Cardiac muscle cell (in vitro differentiated cells and primary cell): ENCODE measurements around the gene CHIT1. TPM values are rescaled to one million over a fixed set of nuclear protein-coding genes. Genes with fewer than 3 reads are reported as not detected.

Experiments
- DNase-seq, 2 donors: peaks; one replicate each; pipeline versions ENCODE4 v3.0.0 to v3.0.0-alpha.2; 2010 to 2017; ENCODE audit warnings: low read depth in 1 of 2, low spot score in 1 of 2
- H3K27ac ChIP-seq: fragments of 200-600 bp; sonication (generic); 2 replicates; pipeline ENCODE4 v1.5.1; 2016
- H3K27me3 ChIP-seq: fragments of 200-600 bp; sonication (generic); 2 replicates; pipeline ENCODE4 v1.6.0; 2016; ENCODE audit warnings: control low read depth
- H3K36me3 ChIP-seq: fragments of 200-600 bp; sonication (generic); 2 replicates; pipeline ENCODE4 v1.5.1; 2016; ENCODE audit warnings: control low read depth
- H3K4me1 ChIP-seq: fragments of 200-600 bp; sonication (generic); 2 replicates; pipeline ENCODE4 v1.8.1; 2017; ENCODE audit warnings: low read depth, mild to moderate bottlenecking, mixed run types
- H3K4me3 ChIP-seq: fragments of 200-600 bp; sonication (generic); 2 replicates; pipeline ENCODE4 v1.5.1; 2016; ENCODE audit warnings: mild to moderate bottlenecking
- H3K9me3 ChIP-seq: fragments of 200-600 bp; sonication (generic); 2 replicates; pipeline ENCODE4 v1.5.1; 2017; ENCODE audit warnings: low read depth, mild to moderate bottlenecking, control low read depth
- CTCF ChIP-seq: IDR thresholded peaks from 2 replicates; pipeline ENCODE4 v1.5.1; 2012; ENCODE audit warnings: low read depth, mild to moderate bottlenecking, low read length
- polyA plus RNA-seq: library from polyadenylated mRNA; unstranded; fragments of >200 nt; fragmentation: Nextera tagmentation; extraction: Ambion mirVana; gene quantifications from 2 replicates; pipeline ENCODE4 v1.2.1, GENCODE V29; 2016
- total RNA-seq: library from RNA; depleted of rRNA; stranded (reverse); fragments of >200 nt; gene quantifications from 2 replicates; pipeline ENCODE4 v1.2.3, GENCODE V29; 2016

Gene CHIT1
- total and polyA plus RNA-seq, 2 experiments from 2014 or later: 0.03 TPM; not detected in 1

GRCh38 chr1:203174324-203174985 is 55.0 kb downstream of the CHIT1 start:
- no peaks in the 10 kb centered on the region for H3K9me3 ChIP-seq
- H3K27me3 ChIP-seq: no peaks in the 10 kb centered on the region
- H3K4me3 ChIP-seq: no peak overlapping the region
- H3K4me1 ChIP-seq: peaks cover 21% of the 10 kb centered on the region
- no peak for DNase-seq
- TF ChIP-seq CTCF: no peak
- no peaks in the 10 kb centered on the region for H3K36me3 ChIP-seq
- no peak overlapping the region for H3K27ac ChIP-seq

- Histone ChIP-seq H3K36me3 (no peaks in the 10 kb centered on the region), H3K27me3 (no peaks in the 10 kb centered on the region), H3K4me3 (no peak overlapping the region), H3K4me1 (peaks cover 21% of the 10 kb centered on the region), H3K9me3 (no peaks in the 10 kb centered on the region), H3K27ac (no peak overlapping the region)
- no peak for TF ChIP-seq CTCF
- no peak for DNase-seq
These were observed 55.9 kb downstream of the CHIT1 start for GRCh38 chr1:203173566-203173965.

- peaks cover 21% of the 10 kb centered on the region for H3K4me1 ChIP-seq
- no peak overlapping the region for H3K4me3 ChIP-seq
- no peak overlapping the region for H3K27ac ChIP-seq
- TF ChIP-seq CTCF: no peak
- H3K27me3 ChIP-seq: no peaks in the 10 kb centered on the region
- DNase-seq: no peak
- no peaks in the 10 kb centered on the region for H3K36me3 ChIP-seq
- H3K9me3 ChIP-seq: no peaks in the 10 kb centered on the region
These were observed 56.4 kb downstream of the CHIT1 start for GRCh38 chr1:203173011-203173555.

- peak; percentile 75 to 82 for DNase-seq
- Histone ChIP-seq H3K27me3 (no peaks in the 10 kb centered on the region), H3K9me3 (no peaks in the 10 kb centered on the region), H3K36me3 (no peaks in the 10 kb centered on the region), H3K27ac (no peak overlapping the region), H3K4me1 (peaks cover 21% of the 10 kb centered on the region), H3K4me3 (no peak overlapping the region)
- peak; percentile 78 for TF ChIP-seq CTCF
These were observed 57.1 kb downstream of the CHIT1 start for GRCh38 chr1:203172184-203173010.

GRCh38 chr1:203171341-203172183 is 57.9 kb downstream of the CHIT1 start:
- no peak for TF ChIP-seq CTCF
- DNase-seq: no peak
- Histone ChIP-seq H3K4me3 (no peak overlapping the region), H3K27ac (no peak overlapping the region), H3K36me3 (no peaks in the 10 kb centered on the region), H3K4me1 (peaks cover 21% of the 10 kb centered on the region), H3K9me3 (no peaks in the 10 kb centered on the region), H3K27me3 (no peaks in the 10 kb centered on the region)
